Nucleus accumbens (tissue), 56 donors: ENCODE results near the gene ACVR1.
"Not testable (repeated sequence)": the region's sequence is repeated elsewhere in the genome, so short reads cannot be mapped to it uniquely, and the experiment has no call there.

Experiments used
- DNase-seq, 56 donors: peaks; one replicate each; lab custom pipeline; 2025; lab: John Stamatoyannopoulos, UW

ACVR1 gene

DNA sequence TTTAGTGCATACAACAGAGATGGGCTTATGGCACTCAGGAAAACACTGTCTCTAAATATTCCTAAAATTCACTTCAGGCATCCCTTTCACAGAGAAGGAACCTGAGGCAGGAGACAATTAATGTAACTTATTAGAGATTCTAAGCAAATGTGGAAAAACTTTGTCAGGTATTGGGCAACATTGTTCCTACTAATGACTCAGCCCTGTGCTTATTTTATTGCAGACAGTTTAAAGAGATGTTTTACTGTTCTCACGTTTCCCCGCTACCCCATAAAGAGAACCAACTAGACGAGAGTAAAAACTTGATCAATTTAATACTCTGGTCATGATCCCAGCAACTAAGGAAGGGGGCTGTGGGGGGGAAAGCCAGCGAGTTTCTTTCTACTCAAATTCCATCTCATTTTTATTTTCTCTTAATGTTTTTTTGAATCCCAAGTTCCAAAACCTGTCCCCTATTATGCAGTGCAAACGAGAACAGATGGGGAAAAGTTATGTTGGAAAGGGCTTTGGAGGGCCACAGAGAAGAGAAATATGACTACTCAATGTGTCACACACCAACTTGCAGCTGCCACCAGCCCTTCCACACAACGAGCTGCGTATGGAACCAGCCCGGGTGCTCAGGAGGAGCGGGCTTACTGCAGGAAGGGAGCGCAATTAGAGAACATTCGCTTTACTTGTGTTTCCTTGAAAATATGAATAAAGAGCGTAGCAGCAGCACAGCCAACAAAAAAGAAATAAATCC lies 18.7 kb upstream of the ACVR1 start:
- DNase-seq = no peak

DNA sequence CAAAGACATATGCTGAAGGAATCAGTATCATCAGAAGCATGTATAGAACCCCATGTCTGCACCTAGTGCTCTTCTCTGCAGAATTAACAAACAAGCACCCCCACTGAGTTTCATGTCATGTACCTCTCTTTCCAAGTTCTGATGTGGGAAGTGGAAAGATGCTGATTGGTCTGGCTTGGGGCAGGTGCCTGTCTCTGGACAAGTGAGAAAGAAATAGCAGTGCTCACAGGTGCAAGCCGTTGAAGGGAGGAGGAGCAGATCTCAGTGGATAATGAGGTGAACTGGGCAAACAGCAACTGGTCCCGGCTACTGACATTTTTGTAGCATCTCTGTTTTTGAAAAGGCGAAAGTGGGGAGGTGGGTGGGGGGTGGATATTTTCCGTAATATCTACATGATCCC lies 17.5 kb upstream of the ACVR1 start:
- no peak for DNase-seq

DNA sequence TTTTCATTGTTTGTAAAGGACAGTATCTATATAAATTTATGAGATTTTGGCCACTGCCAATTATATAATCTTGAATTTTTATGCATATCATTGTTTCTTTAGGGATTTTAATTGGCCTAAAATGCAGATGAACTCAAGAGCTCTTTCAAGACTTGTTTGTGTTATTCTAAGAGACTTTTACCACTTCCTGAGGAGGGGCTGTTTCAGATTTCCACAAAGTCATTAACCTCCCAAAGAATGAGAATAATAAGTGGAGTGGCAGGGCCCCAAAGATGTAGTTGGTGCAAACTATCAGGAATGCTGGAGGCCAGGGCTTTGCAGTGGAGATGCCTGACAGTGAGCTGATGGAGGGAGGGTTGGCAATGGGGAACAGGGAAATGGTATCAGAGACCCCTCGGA lies 15.5 kb upstream of the ACVR1 start:
- DNase-seq = no peak

DNA sequence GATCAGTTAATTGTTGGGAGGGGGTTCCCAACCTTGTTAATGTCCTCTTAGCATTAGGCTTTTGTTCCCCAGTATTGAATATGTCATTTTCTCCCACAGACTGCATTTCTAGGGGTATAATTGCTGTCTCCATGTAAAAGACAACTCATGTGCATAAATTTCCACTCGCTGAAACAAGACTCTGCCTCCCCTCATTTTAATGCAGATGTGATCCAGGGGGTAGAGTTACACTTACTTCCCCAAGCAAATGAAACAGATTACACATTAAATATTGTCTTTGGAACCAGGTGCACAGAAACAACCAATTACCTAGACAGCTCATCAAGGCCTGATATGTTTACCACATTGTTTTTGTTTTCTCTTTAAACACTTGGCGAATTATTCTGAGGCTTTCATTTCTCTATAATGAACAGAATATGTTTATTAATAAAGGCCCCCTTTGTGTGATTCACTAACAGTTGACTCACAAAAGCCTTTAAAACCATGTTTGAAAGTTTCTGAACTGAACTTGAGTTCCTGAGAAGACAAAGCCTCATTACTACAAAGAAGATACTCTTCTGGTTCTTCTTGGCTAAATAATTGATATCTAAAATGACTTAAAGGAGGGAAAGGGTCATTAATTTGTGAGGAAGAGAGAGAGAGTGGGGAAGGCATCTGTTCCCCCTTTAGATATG lies 15.0 kb upstream of the ACVR1 start:
- no peak for DNase-seq

DNA sequence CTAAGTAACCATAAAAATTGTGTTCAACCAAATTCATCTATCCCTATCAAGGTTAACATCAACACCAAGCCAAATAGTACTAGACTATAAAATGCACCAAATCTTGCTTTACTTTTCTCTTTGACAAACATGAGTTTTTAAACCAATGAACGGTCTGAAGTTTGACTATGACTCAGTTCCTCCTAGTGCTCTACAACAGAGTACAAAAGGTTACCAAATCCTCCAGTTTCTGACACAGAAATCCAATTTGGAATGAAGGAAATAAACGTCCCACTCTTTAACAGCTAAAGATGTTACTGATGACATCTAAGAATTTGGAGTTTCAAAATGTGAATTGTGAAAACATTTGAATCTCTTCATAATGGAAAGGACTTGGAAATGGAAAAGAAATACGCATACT lies 11.8 kb upstream of the ACVR1 start:
- no peak for DNase-seq

DNA sequence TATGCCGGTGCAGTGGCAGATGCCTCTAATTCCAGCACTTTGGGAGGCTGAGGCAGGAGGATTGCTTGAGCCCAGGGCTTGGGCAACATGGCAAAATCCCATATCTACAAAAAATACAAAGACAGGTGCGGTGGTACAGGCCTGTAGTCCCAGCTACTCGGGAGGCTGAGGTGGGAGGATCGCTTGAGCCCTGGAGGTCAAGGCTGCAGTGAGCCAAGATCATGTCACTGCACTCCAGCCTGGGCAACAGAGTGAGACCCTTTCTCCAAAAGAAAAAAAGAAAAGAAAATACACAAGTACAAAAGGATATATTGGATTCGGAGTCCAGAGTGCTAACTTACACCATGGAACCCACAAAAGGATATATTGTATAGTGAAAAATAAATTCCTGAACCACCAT lies 8.4 kb upstream of the ACVR1 start:
- not testable (repeated sequence) for DNase-seq

DNA sequence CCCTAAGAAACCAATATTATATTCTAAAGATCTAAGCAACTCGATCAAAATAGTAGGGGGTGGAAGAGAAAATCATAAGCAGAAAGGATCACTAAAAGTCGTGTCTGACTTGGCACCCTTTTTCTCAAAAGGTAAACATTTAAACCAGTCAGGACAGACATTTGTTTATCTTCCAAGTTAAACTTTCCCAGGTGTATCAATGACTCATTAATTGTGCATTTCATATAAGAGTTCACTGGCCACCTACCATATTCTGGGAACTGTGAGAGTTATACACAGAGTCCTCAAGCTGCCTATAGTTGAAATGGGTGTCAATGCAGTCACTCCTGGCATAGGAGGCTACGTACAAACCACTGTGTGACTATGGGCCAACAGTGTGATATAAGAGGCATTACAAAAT lies 4.8 kb upstream of the ACVR1 start:
- no peak for DNase-seq

DNA sequence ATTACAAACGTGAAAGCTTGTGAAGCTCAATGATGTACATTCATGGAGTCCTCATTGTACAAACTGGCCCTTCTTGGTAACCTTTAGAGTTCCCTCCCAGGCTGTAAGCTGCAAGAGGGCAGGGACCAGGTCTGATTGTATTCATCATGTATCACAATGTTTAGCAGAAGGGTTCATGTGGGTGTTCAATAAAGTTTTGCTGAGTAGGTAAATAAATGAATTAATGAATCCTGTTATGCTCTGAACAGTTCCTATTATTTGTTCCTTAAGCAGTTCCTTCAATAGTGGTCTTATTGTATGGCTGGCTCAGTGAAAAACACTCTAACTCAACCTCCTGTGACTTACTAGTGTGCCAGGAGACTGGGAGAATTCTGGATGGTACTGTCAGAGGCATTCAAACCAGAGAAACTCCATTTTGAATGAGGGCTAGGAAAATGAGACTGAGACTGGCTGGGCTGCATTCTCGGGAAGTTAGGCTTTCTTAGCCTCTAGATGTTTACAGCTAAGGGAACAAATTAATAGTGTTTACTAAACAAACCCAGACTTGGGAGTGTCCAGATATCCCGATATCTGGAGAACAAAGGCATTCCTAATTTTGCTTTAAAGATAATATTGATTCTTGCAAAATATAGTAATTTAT lies 1.8 kb upstream of the ACVR1 start:
- no peak for DNase-seq

DNA sequence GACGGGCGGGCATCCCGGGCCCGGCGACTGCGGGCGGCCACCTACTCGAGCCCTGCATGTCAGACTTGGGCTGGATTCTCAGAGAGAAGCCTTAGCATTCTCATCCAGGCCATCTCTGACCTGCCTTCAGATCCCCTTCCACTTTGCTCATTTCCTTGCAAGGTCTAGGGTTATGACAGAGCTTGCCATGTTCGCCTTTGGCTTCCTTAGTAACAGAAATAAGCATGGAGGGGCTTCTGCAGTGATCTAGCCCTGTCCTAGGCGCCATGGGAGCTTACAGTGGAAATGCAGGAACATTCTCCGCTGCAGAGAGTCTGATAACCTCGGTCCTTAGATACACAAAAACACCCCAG lies 632 bp upstream of the ACVR1 start:
- peak in 7 of 56 donors; percentile 36 to 73 (median 47) for DNase-seq

DNA sequence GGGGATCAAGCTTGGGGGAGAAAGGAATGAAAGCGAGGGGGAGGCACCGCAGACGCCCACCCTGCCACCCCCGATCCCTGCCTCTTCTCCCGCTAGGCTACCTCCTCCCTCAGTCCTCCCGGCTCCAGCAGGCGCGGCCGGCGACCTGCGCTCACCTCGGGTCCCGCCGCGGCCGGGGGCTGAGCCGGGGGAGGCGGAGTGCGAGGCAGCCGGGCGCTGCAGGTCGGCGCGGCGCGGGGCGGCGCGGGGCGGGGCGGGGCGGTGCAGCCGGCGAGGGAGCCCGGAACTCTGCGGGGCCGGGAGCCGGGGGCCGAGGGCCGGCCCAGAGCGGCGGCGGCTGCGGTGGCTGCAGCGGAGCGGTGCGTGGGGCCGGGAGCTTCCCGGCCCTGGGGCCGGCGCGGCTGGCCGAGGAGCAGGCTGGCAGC lies 477 bp downstream of the ACVR1 start:
- peak in 16 of 56 donors; percentile 31 to 73 (median 54) for DNase-seq

DNA sequence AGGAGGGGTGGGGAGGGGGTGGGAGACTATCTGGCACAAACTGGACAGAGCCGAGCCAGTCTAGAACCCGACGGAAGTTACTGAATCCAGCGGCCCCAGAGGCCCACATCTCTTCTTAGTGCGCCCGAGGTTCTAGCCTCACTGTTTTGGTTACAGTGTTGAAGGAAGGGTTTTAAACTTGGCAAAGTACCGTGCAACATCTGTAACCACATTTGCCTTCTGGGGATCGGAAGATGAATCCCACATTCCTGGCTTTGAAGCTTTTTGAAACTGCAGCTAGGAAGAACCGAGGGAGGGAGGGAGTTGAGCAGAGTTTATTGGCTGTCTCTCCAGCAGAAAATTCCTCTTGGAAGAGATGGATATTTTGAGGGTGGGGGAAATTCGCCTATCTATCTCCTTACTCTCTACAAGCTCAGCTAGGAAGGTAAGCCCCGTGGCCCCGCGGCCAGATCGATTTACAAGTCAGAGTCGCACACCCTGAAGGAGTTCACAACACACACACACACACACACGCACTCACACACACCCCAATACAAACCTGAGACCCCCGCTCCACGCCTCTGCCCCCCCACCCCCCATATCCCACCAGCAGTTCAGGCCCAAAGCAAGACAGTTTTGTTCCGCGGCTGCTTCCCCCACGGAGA lies 1.0 kb downstream of the ACVR1 start:
- peak in 22 of 56 donors; percentile 6 to 58 (median 32) for DNase-seq

DNA sequence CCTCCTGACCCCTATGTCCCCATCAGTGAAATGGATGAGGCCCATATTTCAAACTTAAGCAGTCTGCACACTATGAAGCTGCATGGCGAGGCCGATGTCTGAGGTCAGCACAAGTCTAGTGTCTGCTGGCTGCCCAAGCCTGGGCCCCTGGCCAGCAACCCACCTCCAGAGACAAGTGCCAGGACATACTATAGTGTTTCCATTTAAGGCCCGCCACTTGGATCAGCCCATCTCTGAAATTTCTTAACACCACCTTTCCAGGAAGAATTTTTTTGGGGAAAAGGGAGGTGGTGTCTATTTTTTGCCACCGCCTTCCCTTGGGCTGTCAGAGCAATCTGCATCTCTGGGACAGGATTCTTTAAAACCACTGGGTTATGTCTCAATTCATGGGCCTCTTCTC lies 1.8 kb downstream of the ACVR1 start:
- DNase-seq = peak in 3 of 56 donors; percentile 1 to 13 (median 3)

DNA sequence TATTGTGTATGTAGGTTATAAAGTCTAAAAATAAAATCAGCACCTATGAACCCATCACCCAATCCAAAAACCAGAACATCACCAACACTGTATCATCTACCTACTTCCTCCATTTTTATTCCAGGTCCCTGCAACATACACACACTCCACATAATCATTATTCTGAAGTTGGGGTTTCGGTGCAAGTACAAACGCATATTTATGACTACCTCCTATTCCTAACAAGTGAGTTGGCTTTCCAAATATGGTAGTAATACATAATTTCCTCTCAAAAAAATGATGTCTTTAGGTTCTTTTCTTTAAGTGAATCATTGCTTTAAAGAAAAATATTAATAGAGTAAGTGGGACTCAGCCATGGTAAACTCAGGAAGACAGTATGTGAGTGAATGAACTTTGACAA lies 3.3 kb downstream of the ACVR1 start:
- no peak for DNase-seq

DNA sequence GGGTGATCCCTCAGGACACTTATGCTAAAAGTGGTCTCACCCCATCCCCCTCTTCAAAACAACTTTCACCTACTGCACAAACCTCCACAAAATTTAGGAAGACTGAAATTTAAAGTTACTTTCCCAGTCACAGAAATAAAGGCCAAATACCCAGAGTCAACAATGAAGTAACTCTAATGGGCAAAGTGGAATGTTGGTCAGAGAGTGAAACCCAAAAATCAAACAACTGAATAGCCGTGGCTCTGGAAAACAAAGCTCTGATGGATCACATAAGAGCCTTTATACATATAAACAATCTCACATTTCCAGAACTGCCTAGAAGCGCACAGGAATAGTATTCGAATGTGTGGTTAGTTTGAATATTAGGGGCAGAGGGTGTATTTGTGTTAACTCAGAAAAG lies 4.7 kb downstream of the ACVR1 start:
- no peak for DNase-seq

DNA sequence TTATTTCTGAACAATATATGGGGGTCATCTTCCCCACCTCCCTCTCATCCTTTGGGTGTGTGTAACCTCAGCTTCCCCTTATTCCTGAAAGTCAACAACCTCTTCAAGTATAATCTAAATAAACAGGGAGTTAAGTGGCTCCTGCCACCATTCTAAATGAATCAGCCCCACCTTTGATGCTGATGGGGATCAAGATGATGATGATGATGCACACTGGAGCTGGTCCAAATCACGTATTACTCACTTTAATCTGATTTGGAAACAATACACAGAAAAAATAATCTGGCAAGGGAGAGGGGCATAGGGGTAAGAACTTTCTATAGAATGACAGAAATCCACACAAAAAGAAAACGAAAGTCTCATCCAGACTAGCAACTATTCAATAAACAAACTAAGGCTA lies 7.1 kb downstream of the ACVR1 start:
- DNase-seq = no peak

DNA sequence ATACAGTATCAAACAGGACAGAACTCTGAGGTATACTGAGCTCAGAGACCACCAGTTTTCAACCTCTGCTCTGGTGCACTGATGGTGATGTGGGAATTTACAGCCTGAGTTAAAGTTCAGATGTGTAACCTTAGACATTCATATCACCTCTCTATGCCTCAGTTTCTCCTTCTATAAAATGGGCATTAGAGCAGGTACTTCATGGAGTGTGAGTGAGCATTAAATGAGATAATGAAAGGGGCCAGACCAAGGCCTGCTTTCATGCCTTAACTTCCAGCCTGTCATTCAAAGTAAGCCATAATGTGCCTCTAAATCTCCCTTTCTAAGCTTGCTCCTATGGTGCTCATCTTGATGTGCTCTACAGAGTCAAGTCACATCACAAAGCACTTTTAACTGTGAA lies 8.4 kb downstream of the ACVR1 start:
- no peak for DNase-seq

DNA sequence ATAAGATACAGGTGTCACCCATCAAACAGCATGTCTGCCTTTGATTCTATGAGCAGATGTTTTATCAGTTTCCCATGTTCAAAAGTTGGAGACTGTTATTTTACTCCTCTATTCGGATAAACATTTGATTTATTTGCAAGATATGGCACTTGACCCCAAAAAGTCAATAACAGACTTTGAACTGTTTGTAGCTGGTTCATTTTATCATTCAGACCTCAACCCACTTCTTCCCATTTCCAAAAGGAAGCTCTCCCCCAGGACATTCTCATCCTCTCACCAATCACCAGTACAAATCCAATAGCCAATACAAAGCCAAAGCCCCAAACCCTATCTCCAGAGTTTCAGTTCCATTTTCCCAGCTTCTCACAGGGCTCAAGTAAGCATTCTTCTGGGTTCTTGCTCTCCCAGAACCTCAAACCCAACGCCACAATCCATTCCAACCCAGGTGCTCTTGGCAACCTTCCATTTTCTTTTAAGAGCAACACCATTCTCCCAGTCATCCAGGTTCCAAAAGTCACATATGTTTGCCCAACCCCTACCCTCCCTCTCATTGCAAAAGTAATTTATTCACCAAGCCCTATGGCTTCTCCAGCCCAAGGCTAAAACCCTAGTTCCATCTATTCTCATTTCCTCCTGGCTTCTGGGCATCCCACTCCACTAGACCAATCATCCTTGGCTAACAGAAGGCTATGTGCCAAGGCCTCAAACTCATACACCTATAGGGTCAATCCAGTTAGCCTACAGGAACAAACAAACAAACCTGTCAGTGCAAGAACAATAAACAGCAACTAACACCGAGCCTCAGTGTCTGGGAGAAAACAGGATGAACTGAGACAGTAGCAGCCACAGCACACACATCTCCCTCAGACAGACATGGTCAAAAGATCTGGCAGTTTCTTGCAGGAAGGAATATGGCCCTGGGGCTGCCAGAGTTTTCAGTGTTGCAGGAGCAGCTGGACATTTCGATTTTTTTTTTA lies 9.2 kb downstream of the ACVR1 start:
- DNase-seq = no peak

DNA sequence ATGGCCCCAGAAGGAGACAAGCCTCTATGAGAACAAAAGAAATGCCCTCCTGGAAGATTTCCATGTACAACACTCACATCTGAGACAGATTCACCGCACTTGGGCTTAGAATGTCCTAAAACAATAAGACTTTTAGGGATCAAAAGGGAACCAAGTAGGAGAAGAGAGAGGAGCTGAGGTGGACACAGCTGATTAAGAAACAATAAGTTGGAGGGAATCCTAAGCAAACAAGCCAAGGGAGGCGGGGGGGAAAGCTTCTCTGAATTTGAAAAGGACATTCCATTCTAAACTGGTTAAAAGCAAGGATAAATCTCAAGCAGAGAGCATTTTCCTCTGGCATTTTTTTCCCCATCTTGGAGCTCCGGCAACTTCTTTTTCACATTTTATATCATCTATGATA lies 9.9 kb downstream of the ACVR1 start:
- DNase-seq = no peak

DNA sequence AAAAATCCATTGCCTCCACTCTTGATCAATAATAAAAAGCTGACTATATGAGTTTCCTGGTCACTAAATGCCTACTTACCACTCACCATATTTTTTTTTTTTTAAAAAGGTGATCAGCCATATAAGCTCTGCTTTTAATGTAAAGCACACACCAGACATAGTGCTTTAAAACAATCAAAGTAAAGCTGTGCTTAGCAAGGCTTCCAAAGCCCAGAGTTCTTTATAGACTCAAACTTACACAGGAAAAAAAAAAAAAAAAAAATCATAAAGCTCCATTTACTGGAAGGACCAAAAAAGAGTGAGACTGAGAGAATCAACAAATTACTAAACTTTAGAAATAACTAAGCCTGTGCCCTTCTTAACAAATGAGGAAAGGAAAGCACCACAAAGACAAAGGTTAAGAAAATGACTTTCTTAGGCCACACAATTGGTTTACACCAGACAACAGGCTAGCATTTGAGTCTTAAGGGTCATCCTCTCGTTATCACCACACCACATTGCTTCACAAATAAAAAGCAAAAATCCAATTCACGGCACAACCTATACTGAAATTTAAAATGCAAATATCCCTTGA lies 11.2 kb downstream of the ACVR1 start:
- no peak for DNase-seq

DNA sequence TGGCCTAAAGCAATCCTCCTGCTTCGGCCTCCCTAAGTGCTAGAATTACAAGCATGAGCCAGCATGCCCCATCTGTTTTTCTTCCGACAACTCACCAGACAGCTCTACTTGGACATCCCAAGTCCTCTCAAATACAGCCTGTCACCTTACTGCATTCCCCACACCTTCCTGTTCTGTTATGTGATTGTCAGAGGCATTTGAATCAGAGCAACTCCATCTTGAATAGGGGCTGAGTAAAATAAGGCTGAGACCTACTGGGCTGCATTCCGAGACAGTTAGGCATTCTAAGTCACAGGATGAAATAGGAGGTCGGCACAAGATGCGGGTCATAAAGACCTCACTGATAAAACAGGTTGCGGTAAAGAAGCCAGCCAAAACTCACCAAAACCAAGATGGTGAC lies 17.3 kb downstream of the ACVR1 start:
- no peak for DNase-seq
